Sigmoid colon (tissue), 4 donors: ENCODE results near the gene ARFGAP1.

Experiments used
- CTCF ChIP-seq, 4 experiments: fragments of 450-650 bp in 3 of 4; fragments of 200-600 bp in 1 of 4; IDR thresholded peaks; one replicate each; pipeline ENCODE4 v1.5.1; 2016 to 2019; ENCODE audit warnings: antibody characterized with exemption in 4 of 4, mild to moderate bottlenecking in 3 of 4, moderate library complexity in 2 of 4
- EP300 ChIP-seq, 4 donors: sonication (generic); formaldehyde crosslinking; IDR thresholded peaks; one replicate each; pipeline ENCODE4 v1.6.1; 2017; ENCODE audit warnings: antibody characterized with exemption in 4 of 4
- POLR2A ChIP-seq, 2 donors: fragments of 450-650 bp; IDR thresholded peaks; one replicate each; pipeline ENCODE4 v1.6.1; 2016; ENCODE audit warnings: antibody characterized with exemption in 2 of 2, mild to moderate bottlenecking in 2 of 2, moderate library complexity in 2 of 2
- POLR2AphosphoS5 ChIP-seq, 4 donors: sonication (generic); formaldehyde crosslinking; IDR thresholded peaks; one replicate each; pipeline ENCODE4 v1.6.1; 2017; ENCODE audit warnings: antibody characterized with exemption in 4 of 4

GRCh38 chr20:63329331-63330083 lies 56.9 kb downstream of the ARFGAP1 start:
- TF ChIP-seq POLR2A (IDR thresholded peaks at IDR 0.05): no peak
- TF ChIP-seq CTCF (IDR thresholded peaks at IDR 0.05): no peak
- TF ChIP-seq POLR2AphosphoS5 (IDR thresholded peaks at IDR 0.05): no peak
- TF ChIP-seq EP300 (IDR thresholded peaks at IDR 0.05): no peak
